Esophagus muscularis mucosa (tissue), 3 donors: ENCODE results near the gene ARMCX2.

Source experiments
- POLR2A ChIP-seq: fragments of 450-650 bp; IDR thresholded peaks from one replicate; pipeline ENCODE4 v1.6.1; 2017; ENCODE audit warnings: antibody characterized with exemption, moderate library complexity, mild to moderate bottlenecking, low read depth
- POLR2AphosphoS5 ChIP-seq, 2 donors: sonication (generic); formaldehyde crosslinking; IDR thresholded peaks; one replicate each; pipeline ENCODE4 v1.6.1; 2017; ENCODE audit warnings: antibody characterized with exemption in 2 of 2
- TF ChIP-seq, protein P1 (sequence below), 3 experiments: fragments of 200-600 bp in 2 of 3; fragments of 450-650 bp in 1 of 3; sonication (generic) in 2 of 3; IDR thresholded peaks; one replicate each; pipeline ENCODE4 v1.5.1; 2017 to 2019; ENCODE audit warnings: antibody characterized with exemption in 3 of 3, mild to moderate bottlenecking in 2 of 3, moderate library complexity in 1 of 3

GRCh38 chrX:101682723-101683122 lies 23.1 kb upstream of the ARMCX2 start:
- TF ChIP-seq, protein P1, sequence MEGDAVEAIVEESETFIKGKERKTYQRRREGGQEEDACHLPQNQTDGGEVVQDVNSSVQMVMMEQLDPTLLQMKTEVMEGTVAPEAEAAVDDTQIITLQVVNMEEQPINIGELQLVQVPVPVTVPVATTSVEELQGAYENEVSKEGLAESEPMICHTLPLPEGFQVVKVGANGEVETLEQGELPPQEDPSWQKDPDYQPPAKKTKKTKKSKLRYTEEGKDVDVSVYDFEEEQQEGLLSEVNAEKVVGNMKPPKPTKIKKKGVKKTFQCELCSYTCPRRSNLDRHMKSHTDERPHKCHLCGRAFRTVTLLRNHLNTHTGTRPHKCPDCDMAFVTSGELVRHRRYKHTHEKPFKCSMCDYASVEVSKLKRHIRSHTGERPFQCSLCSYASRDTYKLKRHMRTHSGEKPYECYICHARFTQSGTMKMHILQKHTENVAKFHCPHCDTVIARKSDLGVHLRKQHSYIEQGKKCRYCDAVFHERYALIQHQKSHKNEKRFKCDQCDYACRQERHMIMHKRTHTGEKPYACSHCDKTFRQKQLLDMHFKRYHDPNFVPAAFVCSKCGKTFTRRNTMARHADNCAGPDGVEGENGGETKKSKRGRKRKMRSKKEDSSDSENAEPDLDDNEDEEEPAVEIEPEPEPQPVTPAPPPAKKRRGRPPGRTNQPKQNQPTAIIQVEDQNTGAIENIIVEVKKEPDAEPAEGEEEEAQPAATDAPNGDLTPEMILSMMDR (IDR thresholded peaks at IDR 0.05), result no peak
- TF ChIP-seq POLR2A (no peak), POLR2AphosphoS5 (IDR thresholded peaks at IDR 0.05) (no peak)
